ENCODE measurements around the gene EEPD1.
"Not testable (repeated sequence)": the region's sequence is repeated elsewhere in the genome, so short reads cannot be mapped to it uniquely, and the experiment has no call there.

Gene EEPD1

DNA sequence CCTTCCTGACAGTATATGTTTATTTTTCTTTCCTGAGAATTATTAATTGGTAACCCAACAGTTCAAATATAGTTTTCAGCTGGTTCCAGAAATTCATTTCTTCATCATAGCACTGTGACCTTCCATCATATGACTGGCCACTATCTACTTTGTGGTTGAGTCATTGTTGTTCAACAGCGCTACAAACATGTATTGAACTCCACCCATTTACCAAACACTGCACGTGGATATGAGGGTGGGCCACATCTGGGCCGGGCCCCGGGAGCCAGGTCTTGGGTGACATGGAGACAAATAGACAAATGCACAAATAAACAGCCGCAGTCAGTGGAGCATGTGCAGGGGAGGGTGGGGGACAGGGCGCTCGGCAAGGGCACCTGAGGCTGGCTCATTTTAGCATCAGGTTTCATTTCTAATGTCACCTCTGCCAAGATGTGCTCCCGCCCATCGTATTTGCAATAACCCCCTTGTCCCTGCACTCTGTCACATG is 24.0 kb upstream of the EEPD1 start:
- DNase-seq, result no peak

DNA sequence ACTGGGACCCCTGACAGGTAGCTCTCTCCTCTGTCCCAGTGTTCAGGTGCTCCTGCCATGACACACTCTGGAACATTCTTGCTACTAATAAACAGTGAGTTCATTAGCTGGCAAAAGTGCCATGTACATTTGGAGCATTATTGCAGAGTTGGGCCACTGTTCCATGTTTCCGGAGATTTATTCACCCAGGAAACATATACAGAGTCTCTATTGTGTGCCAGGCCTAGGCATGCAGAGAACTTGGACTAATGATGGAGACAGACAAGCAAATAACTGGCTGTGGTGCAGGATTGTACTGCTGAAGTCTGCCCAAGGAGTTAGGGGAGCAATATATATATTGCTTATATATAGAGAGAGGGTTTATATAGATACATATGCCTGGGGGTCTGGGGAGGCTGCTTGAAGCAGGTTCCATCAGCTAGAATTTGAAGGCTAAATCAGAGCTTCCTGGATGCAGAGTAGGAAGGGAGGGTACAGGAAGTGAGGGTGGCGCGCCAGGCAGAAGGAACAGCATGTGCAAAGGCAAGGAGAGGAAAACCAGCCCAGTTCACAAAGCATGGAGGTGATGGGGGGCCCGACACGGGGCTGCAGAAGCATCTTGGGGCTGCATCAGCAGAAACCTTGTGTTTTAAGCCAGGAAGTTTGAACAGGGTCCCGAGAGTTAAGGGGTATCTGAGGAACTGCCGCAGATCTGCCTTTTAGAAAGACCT is 22.7 kb upstream of the EEPD1 start:
- no peak for DNase-seq

GRCh38 chr7:36131026-36131425 is 22.0 kb upstream of the EEPD1 start:
- no peak for DNase-seq

- no peak for DNase-seq
Observed at GRCh38 chr7:36131499-36131898, 21.6 kb upstream of the EEPD1 start.

DNA sequence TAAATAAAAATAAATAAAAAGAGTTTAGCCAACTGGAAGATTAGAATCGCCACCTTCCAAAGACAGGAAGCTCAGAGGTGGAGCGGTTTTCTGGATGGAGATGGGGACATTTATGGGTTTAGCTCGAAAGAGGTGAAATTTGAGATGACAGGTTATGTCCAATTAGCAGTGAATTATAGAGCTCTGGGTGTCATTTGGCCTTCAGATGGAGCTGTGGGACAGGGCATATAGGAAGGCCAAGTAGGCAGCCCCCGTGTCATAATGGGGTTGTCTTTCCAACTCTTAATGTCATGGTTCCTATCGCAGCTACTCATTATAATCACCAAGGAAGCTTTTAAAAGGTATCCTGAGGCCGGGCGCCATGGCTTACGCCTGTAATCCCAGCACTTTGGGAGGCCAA is 21.0 kb upstream of the EEPD1 start:
- DNase-seq, result no peak

GRCh38 chr7:36135700-36136099 is 17.4 kb upstream of the EEPD1 start:
- DNase-seq, result no peak

DNA sequence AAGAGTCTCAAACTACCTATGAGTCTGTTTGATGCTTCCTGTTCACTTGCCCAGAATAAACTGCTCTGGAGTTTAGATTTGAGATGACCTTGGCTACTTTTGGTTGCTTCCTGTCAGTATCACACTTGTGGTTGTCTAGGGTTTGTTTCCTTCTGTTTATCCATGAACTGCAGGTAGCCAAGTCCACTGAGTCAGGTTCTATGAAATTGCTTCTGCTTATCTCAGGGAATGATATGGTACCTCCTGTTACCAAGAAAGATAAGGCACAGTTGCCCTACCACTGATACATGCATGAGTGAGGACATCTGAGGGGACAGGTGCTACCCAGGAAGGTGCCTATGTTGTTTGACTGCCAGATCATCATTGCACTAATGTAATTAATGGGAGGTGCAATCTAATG is 15.8 kb upstream of the EEPD1 start:
- no peak for DNase-seq

GRCh38 chr7:36137754-36138153 is 15.3 kb upstream of the EEPD1 start:
- DNase-seq, result no peak

DNA sequence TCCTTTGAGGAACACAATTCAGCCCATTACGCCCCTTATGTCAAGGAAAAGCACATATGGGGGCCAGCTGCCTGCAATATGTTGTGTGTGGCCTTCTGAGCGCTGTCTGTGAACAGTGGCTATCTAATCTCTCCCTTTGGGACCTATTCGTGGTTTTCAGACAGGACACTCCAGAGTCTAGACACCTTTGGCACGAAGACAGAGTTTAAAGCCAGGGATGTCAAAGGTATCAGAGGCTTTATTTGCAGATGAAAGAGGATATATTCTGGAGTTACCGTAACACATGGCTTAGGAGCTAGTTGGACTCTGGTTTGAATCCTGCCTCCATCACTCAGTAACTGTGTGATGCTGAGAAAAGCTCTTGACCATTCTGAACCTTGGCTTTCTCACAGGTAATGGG is 14.8 kb upstream of the EEPD1 start:
- no peak for DNase-seq

GRCh38 chr7:36141351-36141750 is 11.7 kb upstream of the EEPD1 start:
- DNase-seq, result no peak

DNA sequence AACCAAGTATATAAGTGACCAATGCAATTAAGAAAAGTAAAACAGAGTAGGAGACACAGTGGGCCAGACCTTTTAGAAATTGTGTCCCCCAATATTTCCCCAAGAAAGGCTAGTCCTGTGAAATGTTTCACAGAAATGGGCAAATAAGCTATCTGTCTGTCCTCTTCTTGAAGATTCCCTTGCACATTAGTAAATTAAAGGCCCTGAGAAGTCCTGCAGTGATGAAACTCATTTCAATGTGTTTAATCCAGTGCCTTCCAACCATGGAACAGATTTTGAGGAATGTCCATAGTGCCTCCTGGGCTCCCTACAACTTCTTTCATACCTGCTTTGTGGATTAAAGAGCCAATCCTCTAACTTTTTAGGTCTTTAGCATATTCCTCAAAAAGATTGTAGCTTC is 11.2 kb upstream of the EEPD1 start:
- no peak for DNase-seq

- no peak for DNase-seq
Observed at GRCh38 chr7:36144189-36144588, 8.9 kb upstream of the EEPD1 start.

DNA sequence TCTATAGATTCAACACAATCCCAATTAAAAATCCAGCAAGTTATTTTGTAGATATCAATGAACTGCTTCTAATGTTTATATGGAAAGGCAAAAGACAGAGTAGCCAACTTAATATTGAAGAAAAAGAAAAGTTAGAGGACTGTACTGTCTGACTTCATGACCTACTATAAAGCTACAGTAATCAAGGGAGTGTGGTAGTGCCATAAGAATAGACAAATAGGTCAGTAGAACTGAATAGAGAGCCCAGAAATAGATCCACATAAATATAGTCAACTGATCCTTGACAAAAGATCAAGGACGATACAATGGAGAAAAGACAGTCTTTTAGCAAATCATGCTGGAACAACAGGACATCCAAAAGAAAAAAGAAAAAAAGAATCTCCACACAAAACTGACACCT is 7.4 kb upstream of the EEPD1 start:
- DNase-seq, result no peak

DNA sequence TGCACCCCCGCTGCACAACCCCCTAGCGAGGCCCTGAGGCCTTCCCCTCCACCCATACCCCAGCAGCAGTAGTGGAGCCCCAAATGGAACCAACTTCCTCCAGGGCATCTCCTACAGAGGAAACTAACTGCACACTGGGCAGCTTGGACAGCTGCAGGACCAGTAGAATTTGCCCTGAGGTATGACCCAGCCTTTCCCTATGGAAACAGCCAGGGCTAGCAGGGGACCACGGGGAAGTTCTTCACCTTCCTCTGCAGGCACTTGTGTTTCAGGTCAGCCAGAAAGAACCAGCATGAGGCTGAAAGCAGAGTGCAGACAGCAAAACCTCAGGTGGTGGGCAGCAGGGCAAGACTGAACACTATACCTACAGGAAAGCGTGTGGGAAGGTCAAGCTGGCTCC is 5.7 kb upstream of the EEPD1 start:
- DNase-seq, result no peak

GRCh38 chr7:36148422-36149065 is 4.5 kb upstream of the EEPD1 start:
- no peak for DNase-seq

- DNase-seq, result not testable (repeated sequence)
Observed at GRCh38 chr7:36149240-36149639, 3.8 kb upstream of the EEPD1 start.

- DNase-seq, result no peak
Observed at GRCh38 chr7:36149694-36150452, 3.2 kb upstream of the EEPD1 start.

GRCh38 chr7:36151921-36152755 is 916 bp upstream of the EEPD1 start:
- no peak for DNase-seq

DNA sequence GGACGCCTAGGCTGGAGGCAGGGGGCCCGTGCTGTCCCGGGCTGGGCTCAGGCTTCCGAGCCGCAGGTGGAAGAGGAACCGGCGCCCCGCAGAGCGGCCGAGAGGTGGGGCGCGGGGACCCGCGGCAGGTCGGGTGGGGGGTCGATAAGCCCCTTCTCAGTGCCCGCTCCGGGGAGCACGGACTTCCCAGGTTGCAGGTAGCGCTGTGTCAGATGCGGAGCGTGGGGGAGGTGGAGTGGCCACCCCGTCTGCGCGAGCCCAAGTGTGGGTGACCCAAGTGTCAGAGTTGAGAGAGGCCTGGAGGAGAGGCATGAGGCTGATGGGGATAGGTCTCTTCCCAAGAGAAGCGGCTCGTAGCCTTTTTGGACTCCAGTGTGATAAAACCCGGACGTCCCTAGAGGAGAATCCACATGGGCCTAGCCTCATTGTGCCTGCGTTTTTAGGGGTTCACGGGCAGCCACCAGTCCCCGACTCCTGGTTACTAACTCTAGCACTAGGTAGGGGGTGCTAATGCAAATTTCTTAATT is 580 bp downstream of the EEPD1 start:
- peak; percentile 11 for DNase-seq

DNA sequence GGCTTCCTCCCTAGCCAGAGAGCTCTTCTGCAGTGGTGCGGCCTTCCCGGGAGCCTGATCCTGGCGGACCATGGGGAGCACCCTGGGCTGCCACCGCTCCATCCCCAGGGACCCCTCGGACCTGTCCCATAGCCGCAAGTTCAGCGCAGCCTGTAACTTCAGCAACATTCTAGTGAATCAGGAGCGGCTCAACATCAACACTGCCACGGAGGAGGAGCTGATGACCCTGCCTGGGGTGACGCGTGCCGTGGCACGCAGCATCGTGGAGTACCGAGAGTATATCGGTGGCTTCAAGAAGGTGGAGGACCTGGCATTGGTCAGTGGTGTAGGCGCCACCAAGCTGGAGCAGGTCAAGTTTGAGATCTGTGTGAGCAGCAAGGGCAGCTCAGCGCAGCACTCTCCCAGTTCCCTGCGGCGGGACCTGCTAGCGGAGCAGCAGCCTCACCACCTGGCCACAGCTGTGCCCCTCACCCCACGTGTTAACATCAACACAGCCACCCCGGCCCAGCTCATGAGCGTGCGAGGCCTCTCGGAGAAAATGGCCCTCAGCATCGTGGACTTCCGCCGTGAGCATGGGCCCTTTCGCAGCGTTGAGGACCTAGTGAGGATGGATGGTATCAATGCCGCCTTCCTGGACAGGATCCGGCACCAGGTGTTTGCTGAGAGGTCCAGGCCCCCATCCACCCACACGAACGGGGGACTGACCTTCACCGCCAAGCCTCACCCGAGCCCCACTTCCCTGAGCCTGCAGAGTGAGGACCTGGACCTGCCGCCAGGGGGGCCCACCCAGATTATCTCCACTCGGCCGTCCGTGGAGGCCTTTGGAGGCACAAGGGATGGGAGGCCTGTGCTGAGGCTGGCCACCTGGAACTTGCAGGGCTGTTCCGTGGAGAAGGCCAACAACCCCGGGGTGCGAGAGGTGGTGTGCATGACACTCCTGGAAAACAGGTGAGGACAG is 1.5 kb downstream of the EEPD1 start:
- DNase-seq, result no peak

- DNase-seq, result no peak
Observed at GRCh38 chr7:36155811-36156361, 2.8 kb downstream of the EEPD1 start.
